ENCODE data around the gene ADGRD1. TPM values are rescaled to one million over a fixed set of nuclear protein-coding genes. Genes with fewer than 3 reads are reported as not detected.

The ADGRD1 gene
- total RNA-seq, 4 donors from 2014 or later, result 28.2 to 52.4 (median 41.8) TPM

- Histone ChIP-seq H3K27ac (replicated peaks in 1 of 4) (no peak overlapping the region), H3K4me3 (no peak overlapping the region), H3K9me3 (no peaks in the 10 kb centered on the region), H3K4me1 (peaks cover 0 to 6% (median 0%) of the 10 kb centered on the region in 4 donors), H3K27me3 (no peaks in the 10 kb centered on the region), H3K36me3 (peaks cover 0 to 18% (median 10%) of the 10 kb centered on the region in 4 donors)
- TF ChIP-seq EP300 (IDR thresholded peaks at IDR 0.05) (no peak), POLR2A (IDR thresholded peaks at IDR 0.05; ENCODE audit: low read depth) (no peak), CTCF (IDR thresholded peaks at IDR 0.05) (no peak), POLR2AphosphoS5 (IDR thresholded peaks at IDR 0.05) (no peak)
- DNase-seq (ENCODE audit: extremely low spot score), result no peak
- intact Hi-C loops (cut with DNase I), result no loop called here
- 83% methylated on average over 10 of the region's 16 CpGs for WGBS
Observed at GRCh38 chr12:131033486-131033885, 79.8 kb downstream of the ADGRD1 start.

- 94% methylated on average over 30 of the region's 30 CpGs for WGBS
Observed at GRCh38 chr12:131033886-131034482, 80.3 kb downstream of the ADGRD1 start.

GRCh38 chr12:131034631-131035244 is 81.0 kb downstream of the ADGRD1 start:
- TF ChIP-seq POLR2A (IDR thresholded peaks at IDR 0.05; ENCODE audit: low read depth) (no peak), EP300 (IDR thresholded peaks at IDR 0.05) (no peak), CTCF (IDR thresholded peaks at IDR 0.05) (no peak), POLR2AphosphoS5 (IDR thresholded peaks at IDR 0.05) (no peak)
- WGBS, result 72% methylated on average over 11 of the region's 15 CpGs
- Histone ChIP-seq H3K4me1 (peaks cover 0 to 16% (median 6%) of the 10 kb centered on the region in 4 donors), H3K27ac (replicated peaks in 1 of 4) (no peak overlapping the region), H3K4me3 (no peak overlapping the region), H3K9me3 (no peaks in the 10 kb centered on the region), H3K27me3 (no peaks in the 10 kb centered on the region), H3K36me3 (peaks cover 0 to 18% (median 10%) of the 10 kb centered on the region in 4 donors)
- intact Hi-C loops (cut with DNase I), result no loop called here
- no peak for DNase-seq (ENCODE audit: extremely low spot score)

More at GRCh38 chr12:131033886-131034482, 80.3 kb downstream of the ADGRD1 start:
- DNase-seq (ENCODE audit: extremely low spot score), result no peak
- Histone ChIP-seq H3K27ac (replicated peaks in 1 of 4) (no peak overlapping the region), H3K36me3 (peaks cover 0 to 18% (median 10%) of the 10 kb centered on the region in 4 donors), H3K4me1 (peaks cover 0 to 8% (median 2%) of the 10 kb centered on the region in 4 donors), H3K9me3 (no peaks in the 10 kb centered on the region), H3K4me3 (no peak overlapping the region), H3K27me3 (no peaks in the 10 kb centered on the region)
- intact Hi-C loops (cut with DNase I), result no loop called here
- TF ChIP-seq CTCF (IDR thresholded peaks at IDR 0.05), result no peak
- no peak for TF ChIP-seq POLR2A (IDR thresholded peaks at IDR 0.05; ENCODE audit: low read depth)

- H3K27me3 ChIP-seq, result no peaks in the 10 kb centered on the region
- H3K36me3 ChIP-seq, result peaks cover 0 to 18% (median 10%) of the 10 kb centered on the region in 4 donors
- no peak overlapping the region for H3K4me3 ChIP-seq
- peaks cover 0 to 19% (median 7%) of the 10 kb centered on the region in 4 donors for H3K4me1 ChIP-seq
- H3K9me3 ChIP-seq, result no peaks in the 10 kb centered on the region
- intact Hi-C loops (cut with DNase I), result no loop called here
- DNase-seq (ENCODE audit: extremely low spot score), result no peak
- 90% methylated on average over 10 of the region's 18 CpGs for WGBS
- H3K27ac ChIP-seq (replicated peaks in 1 of 4), result no peak overlapping the region
- TF ChIP-seq EP300 (IDR thresholded peaks at IDR 0.05), result no peak
- TF ChIP-seq POLR2A (IDR thresholded peaks at IDR 0.05; ENCODE audit: low read depth), result no peak
- TF ChIP-seq POLR2AphosphoS5 (IDR thresholded peaks at IDR 0.05), result no peak
- TF ChIP-seq CTCF (IDR thresholded peaks at IDR 0.05), result no peak
Observed at GRCh38 chr12:131035245-131035681, 81.6 kb downstream of the ADGRD1 start.

All from esophagus muscularis mucosa (tissue), 4 donors.